C4-2B (cell line): ENCODE measurements around the gene HVCN1.
A peak's percentile ranks its signal among the peaks of the same experiment; 100 is the strongest.

Source experiments
- H3K27ac ChIP-seq: fragments of 450-650 bp; 2 replicates; pipeline ENCODE4 v1.5.1; 2017
- ZFX ChIP-seq: fragments of 450-650 bp; IDR thresholded peaks from 2 replicates; pipeline ENCODE4 v1.6.1; 2017
- TF ChIP-seq, protein P1 (sequence below): fragments of 450-650 bp; conservative IDR thresholded peaks from 2 replicates; pipeline ENCODE4 v1.5.1; 2017; ENCODE audit warnings: mild to moderate bottlenecking

HVCN1 gene

DNA sequence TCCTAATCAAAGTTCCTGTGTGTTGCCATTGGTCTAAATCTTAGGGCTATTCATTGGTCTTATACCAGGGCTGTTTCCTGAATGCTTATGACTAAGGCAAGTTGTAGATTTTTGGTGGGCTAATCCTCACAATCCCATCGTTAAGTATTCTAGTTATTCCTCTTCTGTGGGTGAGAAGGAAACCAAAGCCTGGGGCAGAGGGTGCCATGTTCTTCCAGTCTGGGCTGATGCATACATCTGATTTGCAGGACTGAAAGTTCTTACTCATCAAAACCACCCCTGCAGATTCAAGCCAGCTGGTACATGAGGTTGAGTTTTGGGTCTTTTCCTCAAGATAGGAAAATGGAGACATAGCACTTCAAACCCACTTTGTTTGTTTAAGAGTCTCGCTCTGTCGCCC is 28.1 kb upstream of the HVCN1 start:
- no peak for TF ChIP-seq ZFX
- TF ChIP-seq, protein P1, sequence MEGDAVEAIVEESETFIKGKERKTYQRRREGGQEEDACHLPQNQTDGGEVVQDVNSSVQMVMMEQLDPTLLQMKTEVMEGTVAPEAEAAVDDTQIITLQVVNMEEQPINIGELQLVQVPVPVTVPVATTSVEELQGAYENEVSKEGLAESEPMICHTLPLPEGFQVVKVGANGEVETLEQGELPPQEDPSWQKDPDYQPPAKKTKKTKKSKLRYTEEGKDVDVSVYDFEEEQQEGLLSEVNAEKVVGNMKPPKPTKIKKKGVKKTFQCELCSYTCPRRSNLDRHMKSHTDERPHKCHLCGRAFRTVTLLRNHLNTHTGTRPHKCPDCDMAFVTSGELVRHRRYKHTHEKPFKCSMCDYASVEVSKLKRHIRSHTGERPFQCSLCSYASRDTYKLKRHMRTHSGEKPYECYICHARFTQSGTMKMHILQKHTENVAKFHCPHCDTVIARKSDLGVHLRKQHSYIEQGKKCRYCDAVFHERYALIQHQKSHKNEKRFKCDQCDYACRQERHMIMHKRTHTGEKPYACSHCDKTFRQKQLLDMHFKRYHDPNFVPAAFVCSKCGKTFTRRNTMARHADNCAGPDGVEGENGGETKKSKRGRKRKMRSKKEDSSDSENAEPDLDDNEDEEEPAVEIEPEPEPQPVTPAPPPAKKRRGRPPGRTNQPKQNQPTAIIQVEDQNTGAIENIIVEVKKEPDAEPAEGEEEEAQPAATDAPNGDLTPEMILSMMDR = no peak
- no peak overlapping the region for H3K27ac ChIP-seq

DNA sequence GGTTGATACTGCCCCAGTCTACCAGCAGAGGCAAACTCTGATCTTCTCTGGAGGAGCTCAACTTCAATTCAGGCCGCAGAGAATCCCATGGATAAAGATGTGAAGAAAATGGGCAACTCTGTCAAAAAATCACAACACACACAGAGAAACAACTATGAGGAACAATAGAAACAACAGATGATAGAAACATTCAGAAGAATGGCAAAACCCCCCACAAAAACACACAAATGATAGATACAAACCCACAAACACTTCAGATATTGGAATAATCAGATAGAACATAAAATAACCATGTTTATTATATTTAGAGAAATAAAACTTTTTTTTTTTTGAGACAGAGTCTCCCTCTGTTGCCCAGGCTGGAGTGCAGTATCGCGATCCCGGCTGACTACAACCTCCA is 20.0 kb upstream of the HVCN1 start:
- TF ChIP-seq ZFX = no peak
- TF ChIP-seq, protein P1 = no peak
- no peak overlapping the region for H3K27ac ChIP-seq

DNA sequence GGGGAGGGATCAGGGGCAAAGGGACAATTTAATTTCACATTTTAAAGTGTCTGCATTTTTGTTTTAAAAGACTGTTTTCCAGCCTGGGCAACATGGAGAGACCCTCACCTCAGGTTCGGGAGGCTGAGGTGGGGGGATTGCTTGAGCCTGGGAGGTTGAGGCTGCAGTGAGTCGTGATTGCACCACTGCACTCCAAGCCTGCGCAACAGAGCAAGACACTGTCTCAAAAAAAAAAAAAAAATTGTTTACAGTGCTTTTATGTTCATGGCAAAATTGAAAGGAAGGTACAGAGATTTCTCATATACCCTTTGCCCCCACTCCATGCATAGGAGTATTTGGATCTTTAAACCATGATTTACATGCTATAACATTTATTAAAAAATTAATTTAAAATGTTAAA is 16.4 kb upstream of the HVCN1 start:
- H3K27ac ChIP-seq = no peak overlapping the region
- no peak for TF ChIP-seq ZFX
- TF ChIP-seq, protein P1 = no peak

DNA sequence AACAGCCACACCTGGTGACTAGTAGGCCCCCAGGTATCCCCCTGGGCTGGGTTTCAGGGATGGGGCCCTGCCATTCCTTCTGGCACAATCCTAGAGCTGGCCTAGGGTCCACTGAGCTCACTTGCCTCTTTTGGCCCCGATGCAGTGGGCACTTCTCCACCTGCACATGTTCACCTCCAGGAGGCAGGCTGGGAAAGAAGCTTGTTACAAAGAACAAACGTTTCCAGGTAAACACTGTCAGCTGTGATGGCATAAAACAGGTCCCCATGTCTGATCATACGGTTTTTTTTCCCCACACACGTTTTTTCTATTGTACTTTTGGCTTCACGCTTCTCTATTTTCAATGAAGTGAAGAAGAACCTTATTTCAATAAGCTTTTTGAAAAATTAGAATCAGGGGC is 15.8 kb upstream of the HVCN1 start:
- no peak for TF ChIP-seq ZFX
- TF ChIP-seq, protein P1 = peak; percentile 58
- no peak overlapping the region for H3K27ac ChIP-seq

DNA sequence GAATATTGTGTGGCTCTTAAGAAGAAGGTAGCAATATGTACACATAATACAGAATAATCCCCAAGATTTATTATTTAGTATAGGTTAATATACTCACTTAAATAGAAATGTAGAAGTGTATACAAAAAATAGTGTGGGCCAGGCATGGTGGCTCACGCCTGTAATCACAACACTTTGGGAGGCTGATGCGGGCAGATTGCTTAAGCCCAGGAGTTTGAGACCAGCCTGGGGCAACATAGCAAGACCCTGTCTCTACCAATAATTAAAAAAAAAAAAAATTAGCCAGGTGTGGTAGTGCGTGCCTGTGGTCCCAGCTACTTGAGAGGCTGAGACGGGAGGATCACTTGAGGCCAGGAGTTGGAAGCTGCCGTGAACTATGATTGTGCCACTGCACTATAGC is 15.3 kb upstream of the HVCN1 start:
- TF ChIP-seq, protein P1 = no peak
- no peak for TF ChIP-seq ZFX
- no peak overlapping the region for H3K27ac ChIP-seq

DNA sequence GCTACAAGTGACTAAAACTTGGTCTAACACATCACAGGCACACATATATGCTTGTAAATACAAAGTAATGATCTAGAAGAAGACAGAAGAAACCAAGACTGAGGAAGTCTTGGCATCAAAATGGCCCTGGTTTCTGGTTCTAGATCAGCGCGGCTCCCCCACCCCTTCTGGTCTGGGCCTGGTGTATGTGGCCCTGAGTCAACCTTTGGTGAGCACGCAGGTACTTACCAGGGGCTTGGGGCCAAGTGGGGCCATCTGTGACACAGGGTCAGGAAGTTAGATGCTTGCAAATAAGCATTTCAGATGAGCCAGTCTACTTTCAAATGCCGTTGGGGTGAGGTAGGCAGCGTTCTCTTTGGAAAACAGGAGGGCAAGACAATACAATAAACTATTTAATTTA is 13.2 kb upstream of the HVCN1 start:
- TF ChIP-seq, protein P1 = no peak
- no peak for TF ChIP-seq ZFX
- H3K27ac ChIP-seq = no peak overlapping the region

DNA sequence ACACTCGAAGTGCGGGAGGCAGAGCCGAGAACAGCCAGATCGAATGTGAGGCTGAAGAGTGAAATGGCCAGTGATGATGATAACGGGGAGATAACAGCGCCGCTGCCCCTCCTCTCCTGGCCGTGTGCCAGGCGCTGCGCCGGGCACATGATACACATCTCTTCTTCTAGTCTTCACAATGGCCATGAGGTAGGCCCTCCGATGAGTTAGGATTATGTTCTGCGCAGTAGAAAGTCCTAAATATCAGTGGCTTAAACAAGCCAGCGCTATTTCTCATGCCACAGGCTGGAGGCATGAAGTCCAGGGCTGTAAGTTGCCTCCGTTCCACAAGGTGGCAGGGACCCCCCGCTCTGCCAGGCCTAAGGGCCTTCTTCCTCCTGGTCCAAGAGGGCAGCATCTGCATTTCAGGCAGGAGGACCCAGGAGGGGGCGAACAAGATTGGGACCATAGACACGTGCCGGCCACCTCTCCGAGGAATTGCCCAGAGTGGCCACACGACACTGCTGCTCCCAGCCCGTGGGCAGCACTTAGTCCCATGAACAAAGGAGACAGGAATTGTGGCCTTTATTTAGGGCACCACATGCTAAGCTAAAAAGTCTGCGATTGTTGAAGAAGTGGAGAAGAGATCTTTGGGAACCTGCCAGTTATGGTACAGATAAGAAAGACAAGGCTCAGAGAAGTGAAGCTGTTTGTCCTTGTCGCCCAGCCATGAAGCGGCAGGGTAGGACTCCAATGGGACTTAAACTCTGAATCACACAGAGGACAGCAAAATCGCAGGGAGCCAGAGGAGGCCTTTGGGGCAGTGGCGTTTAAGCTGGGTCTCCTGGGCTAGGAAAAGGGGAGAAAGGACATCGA is 10.9 kb upstream of the HVCN1 start:
- no peak for TF ChIP-seq ZFX
- TF ChIP-seq, protein P1 = no peak
- no peak overlapping the region for H3K27ac ChIP-seq
